Astrocyte (in vitro differentiated cells and primary cell): ENCODE data around the gene CSGALNACT2. TPM values are rescaled to one million over a fixed set of nuclear protein-coding genes. Genes with fewer than 3 reads are reported as not detected.

ENCODE experiments used
- DNase-seq: peaks from one replicate; pipeline ENCODE4 v3.0.0-alpha.2; 2010; ENCODE audit warnings: low read depth
- FAIRE-seq: peaks from 2 replicates; lab custom pipeline; 2011; peaks lifted over from hg19 to GRCh38; lab: Jason Lieb, UNC
- H2AFZ ChIP-seq: 2 replicates; pipeline ENCODE4 v1.6.0; 2012; ENCODE audit warnings: low read depth, low read length, inconsistent platforms
- H3K27ac ChIP-seq: 2 replicates; pipeline ENCODE4 v1.5.1; 2011; ENCODE audit warnings: low read depth, low read length, inconsistent platforms
- H3K27me3 ChIP-seq: 2 replicates; pipeline ENCODE4 v1.6.0; 2011; ENCODE audit warnings: low read length, inconsistent platforms; ENCODE audit not compliant: insufficient read depth
- H3K36me3 ChIP-seq: 2 replicates; pipeline ENCODE4 v1.5.1; 2011; ENCODE audit warnings: low read length, inconsistent platforms; ENCODE audit not compliant: insufficient read depth
- H3K4me1 ChIP-seq: 2 replicates; pipeline ENCODE4 v1.5.1; 2011; ENCODE audit warnings: low read length, inconsistent platforms; ENCODE audit not compliant: insufficient read depth
- H3K4me2 ChIP-seq: 2 replicates; pipeline ENCODE4 v1.6.0; 2012; ENCODE audit warnings: low read length, inconsistent platforms
- H3K4me3 ChIP-seq: 2 replicates; pipeline ENCODE4 v1.5.1; 2011; ENCODE audit warnings: low read depth, mild to moderate bottlenecking, low read length, inconsistent platforms; ENCODE audit not compliant: insufficient read depth
- H3K79me2 ChIP-seq: 2 replicates; pipeline ENCODE4 v1.6.0; 2012; ENCODE audit warnings: mild to moderate bottlenecking, low read length, inconsistent platforms; ENCODE audit not compliant: insufficient read depth
- H3K9ac ChIP-seq: 2 replicates; pipeline ENCODE4 v1.6.0; 2012; ENCODE audit warnings: mild to moderate bottlenecking, low read length, inconsistent platforms
- H3K9me3 ChIP-seq: 2 replicates; pipeline ENCODE4 v1.5.1; 2012; ENCODE audit warnings: low read depth, mild to moderate bottlenecking, low read length, inconsistent platforms; ENCODE audit not compliant: insufficient read depth
- H4K20me1 ChIP-seq: 2 replicates; pipeline ENCODE4 v1.6.0; 2012; ENCODE audit warnings: low read length, inconsistent platforms; ENCODE audit not compliant: insufficient read depth
- H3K27ac Mint-ChIP-seq: one replicate; pipeline ENCODE4 v1.8.0; 2021; ENCODE audit warnings: mild to moderate bottlenecking, mixed read lengths; ENCODE audit not compliant: unreplicated experiment
- H3K27me3 Mint-ChIP-seq: one replicate; pipeline ENCODE4 v1.8.0; 2021; ENCODE audit warnings: low read depth, mixed read lengths; ENCODE audit not compliant: unreplicated experiment
- H3K36me3 Mint-ChIP-seq: one replicate; pipeline ENCODE4 v1.8.0; 2021; ENCODE audit warnings: low read depth, mixed read lengths; ENCODE audit not compliant: unreplicated experiment
- H3K4me1 Mint-ChIP-seq: one replicate; pipeline ENCODE4 v1.8.0; 2021; ENCODE audit warnings: low read depth, mixed read lengths; ENCODE audit not compliant: unreplicated experiment
- H3K4me3 Mint-ChIP-seq: one replicate; pipeline ENCODE4 v1.8.0; 2021; ENCODE audit warnings: mild to moderate bottlenecking, moderate library complexity, mixed read lengths; ENCODE audit not compliant: unreplicated experiment
- H3K9me3 Mint-ChIP-seq: one replicate; pipeline ENCODE4 v1.8.0; 2021; ENCODE audit warnings: mild to moderate bottlenecking, mixed read lengths; ENCODE audit not compliant: unreplicated experiment
- CTCF ChIP-seq: IDR thresholded peaks from 2 replicates; pipeline ENCODE4 v1.5.1; 2011; ENCODE audit warnings: low read depth, mild to moderate bottlenecking, inconsistent platforms, low read length, moderate library complexity; ENCODE audit not compliant: insufficient read depth
- EZH2 ChIP-seq: IDR thresholded peaks from 2 replicates; pipeline ENCODE4 v1.6.1; 2012; ENCODE audit warnings: mild to moderate bottlenecking, low read length, inconsistent platforms; ENCODE audit not compliant: insufficient read depth
- total RNA-seq: library from RNA; stranded (reverse); gene quantifications from 2 replicates; pipeline ENCODE4 v1.2.1, GENCODE V29; 2021

CSGALNACT2 gene
- total RNA-seq, 1 donor from 2014 or later: 28.5 TPM

GRCh38 chr10:43114743-43115611, 23.3 kb upstream of the CSGALNACT2 start:
- no peak overlapping the region for H3K27ac ChIP-seq
- H4K20me1 ChIP-seq: no peaks in the 10 kb centered on the region
- no peak overlapping the region for H2AFZ ChIP-seq
- H3K9me3 ChIP-seq: no peaks in the 10 kb centered on the region
- no peaks in the 10 kb centered on the region for H3K4me1 ChIP-seq
- TF ChIP-seq CTCF (no peak), EZH2 (no peak)
- Mint-ChIP-seq H3K4me3 (no peak overlapping the region), H3K4me1 (peaks cover 7% of the 10 kb centered on the region), H3K27ac (no peak overlapping the region), H3K36me3 (peaks cover 2% of the 10 kb centered on the region), H3K9me3 (no peaks in the 10 kb centered on the region), H3K27me3 (peaks cover 7% of the 10 kb centered on the region)
- no peak for DNase-seq
- H3K79me2 ChIP-seq: no peaks in the 10 kb centered on the region
- H3K4me2 ChIP-seq: no peak overlapping the region
- H3K4me3 ChIP-seq: no peak overlapping the region
- H3K9ac ChIP-seq: no peak overlapping the region
- no peaks in the 10 kb centered on the region for H3K27me3 ChIP-seq
- no peaks in the 10 kb centered on the region for H3K36me3 ChIP-seq
- FAIRE-seq: no peak

- Histone ChIP-seq H3K4me2 (no peak overlapping the region), H3K36me3 (no peaks in the 10 kb centered on the region), H3K9me3 (no peaks in the 10 kb centered on the region), H3K4me3 (no peak overlapping the region), H3K27ac (no peak overlapping the region), H4K20me1 (no peaks in the 10 kb centered on the region), H3K79me2 (no peaks in the 10 kb centered on the region), H2AFZ (no peak overlapping the region), H3K9ac (no peak overlapping the region), H3K4me1 (peaks cover 2% of the 10 kb centered on the region), H3K27me3 (no peaks in the 10 kb centered on the region)
- Mint-ChIP-seq H3K27me3 (peaks cover 7% of the 10 kb centered on the region), H3K36me3 (peaks cover 2% of the 10 kb centered on the region), H3K4me3 (no peak overlapping the region), H3K9me3 (no peaks in the 10 kb centered on the region), H3K27ac (no peak overlapping the region), H3K4me1 (peaks cover 5% of the 10 kb centered on the region)
- FAIRE-seq (no peak), DNase-seq (no peak)
- TF ChIP-seq CTCF: no peak
- TF ChIP-seq EZH2: no peak
These were observed 22.2 kb upstream of the CSGALNACT2 start for GRCh38 chr10:43115881-43116595.
